ENCODE measurements around the gene FEM1A. TPM values are rescaled to one million over a fixed set of nuclear protein-coding genes. Genes with fewer than 3 reads are reported as not detected.
A peak's percentile ranks its signal among the peaks of the same experiment; 100 is the strongest.
"Not testable (repeated sequence)": the region's sequence is repeated elsewhere in the genome, so short reads cannot be mapped to it uniquely, and the experiment has no call there.

FEM1A gene
- total and polyA plus RNA-seq, 2 donors (not counting 3 experiments of a cell fraction or from before 2014, with no cell fraction given), result 5.1 to 11.4 TPM

DNA sequence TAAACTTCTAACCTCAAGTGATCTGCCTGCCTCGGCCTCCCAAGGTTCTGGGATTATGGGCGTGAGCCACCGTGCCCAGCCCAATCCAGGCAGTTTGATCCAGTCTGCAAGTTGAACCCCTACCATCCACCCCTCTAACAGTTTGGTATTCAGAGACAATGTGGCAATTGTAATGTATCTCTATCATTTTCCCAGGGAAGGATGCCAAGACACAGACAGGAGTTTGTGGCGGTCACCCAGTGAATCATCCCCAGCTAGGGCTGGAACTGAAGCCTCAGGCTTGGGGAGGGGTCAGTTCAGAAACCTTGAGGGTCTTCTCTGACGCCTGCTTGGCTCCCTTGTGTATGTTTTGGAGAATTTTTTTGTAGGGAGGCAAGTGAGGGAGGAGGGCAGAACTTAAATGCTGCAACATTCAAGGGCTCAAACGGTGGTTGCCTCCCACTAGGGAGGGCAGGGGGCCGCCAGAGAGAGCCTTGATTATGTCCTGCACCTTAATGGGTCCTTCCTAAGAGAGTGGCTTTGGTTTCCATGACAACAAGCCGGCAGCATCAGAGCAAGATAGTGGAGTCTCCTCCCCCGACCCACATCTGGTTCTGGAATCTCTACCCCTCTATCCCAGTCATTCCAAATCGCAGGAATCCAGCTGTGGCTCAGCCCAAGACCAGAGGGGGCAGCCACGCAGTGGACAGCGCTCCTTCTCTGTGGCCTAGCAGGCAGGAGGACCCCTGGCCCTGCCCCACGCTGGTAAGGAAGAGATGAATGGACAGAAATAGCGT lies 14.9 kb upstream of the FEM1A start:
- CTCF ChIA-PET, result interaction anchor here (2.9 kb wide), 1 partner anchor 15 kb away, joined by 10 read pairs; the partner anchor contains the start of gene FEM1A
- no peak overlapping the region for H3K4me3 ChIP-seq (replicated peaks in 1 of 3; ENCODE audit: insufficient read depth in 1 of 3, low read depth in 1 of 3, low read length in 3 of 3)
- BruUV-seq (replicated peaks), result no TSS peak
- H3K27ac ChIP-seq (ENCODE audit: insufficient read depth, low read depth, low read length), result no peak overlapping the region
- intact Hi-C loops (cut with micrococcal nuclease) (no loop called here), dilution Hi-C loops (cut with MboI; ENCODE audit: extremely low pct_ligation_motif_present, low sequenced_read_pairs) (no loop called here)
- no peak for DNase-seq (ENCODE audit: low read depth, low spot score)
- no peaks in the 10 kb centered on the region for H4K20me1 ChIP-seq (replicated peaks; ENCODE audit: control insufficient read depth, extremely low read depth, insufficient read depth, low read length)
- no peaks in the 10 kb centered on the region for H3K9me3 ChIP-seq (replicated peaks; ENCODE audit: control insufficient read depth, insufficient read depth, low read length)
- TF ChIP-seq FOS (IDR thresholded peaks at IDR 0.05; ENCODE audit: borderline replicate concordance, insufficient read depth, low read length) (no peak), POLR2AphosphoS5 (IDR thresholded peaks at IDR 0.05; ENCODE audit: insufficient read depth, low read depth, low read length) (no peak), MYC (IDR thresholded peaks at IDR 0.05; ENCODE audit: low read depth, low read length) (no peak), GATA2 (IDR thresholded peaks at IDR 0.05; ENCODE audit: insufficient read depth, insufficient read length, low read depth, low read length) (no peak), POLR2A (IDR thresholded peaks at IDR 0.05; ENCODE audit: low read depth, low read length) (no peak), EZH2 (IDR thresholded peaks at IDR 0.05; ENCODE audit: borderline replicate concordance, low read depth, low read length, severe bottlenecking) (no peak), JUN (IDR thresholded peaks at IDR 0.05; ENCODE audit: borderline replicate concordance, insufficient read depth, insufficient read length, low read depth) (no peak)
- TF ChIP-seq, protein P1, sequence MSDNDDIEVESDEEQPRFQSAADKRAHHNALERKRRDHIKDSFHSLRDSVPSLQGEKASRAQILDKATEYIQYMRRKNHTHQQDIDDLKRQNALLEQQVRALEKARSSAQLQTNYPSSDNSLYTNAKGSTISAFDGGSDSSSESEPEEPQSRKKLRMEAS (IDR thresholded peaks at IDR 0.05; ENCODE audit: insufficient read depth, insufficient read length), result no peak
- TF ChIP-seq, protein P2, sequence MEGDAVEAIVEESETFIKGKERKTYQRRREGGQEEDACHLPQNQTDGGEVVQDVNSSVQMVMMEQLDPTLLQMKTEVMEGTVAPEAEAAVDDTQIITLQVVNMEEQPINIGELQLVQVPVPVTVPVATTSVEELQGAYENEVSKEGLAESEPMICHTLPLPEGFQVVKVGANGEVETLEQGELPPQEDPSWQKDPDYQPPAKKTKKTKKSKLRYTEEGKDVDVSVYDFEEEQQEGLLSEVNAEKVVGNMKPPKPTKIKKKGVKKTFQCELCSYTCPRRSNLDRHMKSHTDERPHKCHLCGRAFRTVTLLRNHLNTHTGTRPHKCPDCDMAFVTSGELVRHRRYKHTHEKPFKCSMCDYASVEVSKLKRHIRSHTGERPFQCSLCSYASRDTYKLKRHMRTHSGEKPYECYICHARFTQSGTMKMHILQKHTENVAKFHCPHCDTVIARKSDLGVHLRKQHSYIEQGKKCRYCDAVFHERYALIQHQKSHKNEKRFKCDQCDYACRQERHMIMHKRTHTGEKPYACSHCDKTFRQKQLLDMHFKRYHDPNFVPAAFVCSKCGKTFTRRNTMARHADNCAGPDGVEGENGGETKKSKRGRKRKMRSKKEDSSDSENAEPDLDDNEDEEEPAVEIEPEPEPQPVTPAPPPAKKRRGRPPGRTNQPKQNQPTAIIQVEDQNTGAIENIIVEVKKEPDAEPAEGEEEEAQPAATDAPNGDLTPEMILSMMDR (IDR thresholded peaks at IDR 0.05; ENCODE audit: extremely low read depth in 1 of 2, insufficient read depth in 1 of 2, low read depth in 1 of 2, low read length in 2 of 2), result no peak
- H3K27me3 ChIP-seq (ENCODE audit: control insufficient read depth in 2 of 2, insufficient read depth in 2 of 2, low read length in 2 of 2), result no peaks in the 10 kb centered on the region
- no peak overlapping the region for H2AFZ ChIP-seq (ENCODE audit: low read depth, low read length)
- no peak overlapping the region for H3K9ac ChIP-seq (replicated peaks; ENCODE audit: extremely low read depth, insufficient read depth, low read length)
- H3K4me1 ChIP-seq (ENCODE audit: control insufficient read depth, extremely low read depth, insufficient read depth, low read length), result no peaks in the 10 kb centered on the region
- H3K4me2 ChIP-seq (ENCODE audit: insufficient read depth, low read length), result no peak overlapping the region
- no peaks in the 10 kb centered on the region for H3K9me1 ChIP-seq (replicated peaks; ENCODE audit: control insufficient read depth, extremely low read depth, insufficient read depth, low read length)
- H3K36me3 ChIP-seq (ENCODE audit: control insufficient read depth in 2 of 2, extremely low read depth in 1 of 2, insufficient read depth in 2 of 2, low read length in 2 of 2), result no peaks in the 10 kb centered on the region
- no peak for FAIRE-seq
- POLR2A ChIA-PET, result no interaction called here
- H3K79me2 ChIP-seq (ENCODE audit: control insufficient read depth, insufficient read depth, low read length), result no peaks in the 10 kb centered on the region

DNA sequence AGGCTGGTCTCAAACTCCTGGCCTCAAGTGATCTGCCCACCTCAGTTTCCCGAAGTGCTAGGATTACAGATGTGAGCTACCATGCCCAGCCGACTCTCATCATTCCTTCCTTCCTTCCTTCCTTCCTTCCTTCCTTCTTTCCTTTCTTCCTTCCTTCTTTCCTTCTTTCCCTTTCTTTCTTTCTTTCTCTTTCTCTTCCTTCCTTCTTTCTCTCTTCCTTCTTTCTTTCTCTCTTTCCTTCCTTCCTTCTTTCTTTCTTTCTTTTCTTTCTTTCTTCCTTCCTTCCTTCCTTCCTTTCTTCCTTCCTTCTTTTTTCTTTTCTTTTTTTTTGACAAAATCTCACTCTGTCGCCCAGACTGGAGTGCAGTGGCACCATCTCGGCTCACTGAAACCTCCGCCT lies 13.4 kb upstream of the FEM1A start:
- H4K20me1 ChIP-seq (replicated peaks; ENCODE audit: control insufficient read depth, extremely low read depth, insufficient read depth, low read length); DNase-seq (ENCODE audit: low read depth, low spot score); H3K9me1 ChIP-seq (replicated peaks; ENCODE audit: control insufficient read depth, extremely low read depth, insufficient read depth, low read length); POLR2A ChIA-PET; H2AFZ ChIP-seq (ENCODE audit: low read depth, low read length); H3K4me1 ChIP-seq (ENCODE audit: control insufficient read depth, extremely low read depth, insufficient read depth, low read length); H3K79me2 ChIP-seq (ENCODE audit: control insufficient read depth, insufficient read depth, low read length); H3K27me3 ChIP-seq (ENCODE audit: control insufficient read depth in 2 of 2, insufficient read depth in 2 of 2, low read length in 2 of 2); H3K4me3 ChIP-seq (replicated peaks in 1 of 3; ENCODE audit: insufficient read depth in 1 of 3, low read depth in 1 of 3, low read length in 3 of 3); BruUV-seq (replicated peaks); H3K9ac ChIP-seq (replicated peaks; ENCODE audit: extremely low read depth, insufficient read depth, low read length); H3K9me3 ChIP-seq (replicated peaks; ENCODE audit: control insufficient read depth, insufficient read depth, low read length); H3K27ac ChIP-seq (ENCODE audit: insufficient read depth, low read depth, low read length); H3K4me2 ChIP-seq (ENCODE audit: insufficient read depth, low read length); dilution Hi-C loops (cut with MboI; ENCODE audit: extremely low pct_ligation_motif_present, low sequenced_read_pairs); H3K36me3 ChIP-seq (ENCODE audit: control insufficient read depth in 2 of 2, extremely low read depth in 1 of 2, insufficient read depth in 2 of 2, low read length in 2 of 2); intact Hi-C loops (cut with micrococcal nuclease): not testable (repeated sequence)
- CTCF ChIA-PET, result interaction anchor here (1.0 to 2.9 kb wide), 2 partner anchors 9 to 13 kb away, joined by 3 to 10 read pairs; partner anchors contain the start of gene FEM1A
- peak; percentile 28 for FAIRE-seq

Measured in endothelial cell of umbilical vein (primary cell).